Activated CD8-positive, alpha-beta memory T cell treated with anti-CD3 and anti-CD28 coated beads for 24 hours (primary cell): ENCODE measurements around the gene CYP27A1.
"Not testable (repeated sequence)": the region's sequence is repeated elsewhere in the genome, so short reads cannot be mapped to it uniquely, and the experiment has no call there.

Experiments
- DNase-seq: peaks from one replicate; pipeline ENCODE4 v3.0.0-alpha.2; 2020

The CYP27A1 gene

DNA sequence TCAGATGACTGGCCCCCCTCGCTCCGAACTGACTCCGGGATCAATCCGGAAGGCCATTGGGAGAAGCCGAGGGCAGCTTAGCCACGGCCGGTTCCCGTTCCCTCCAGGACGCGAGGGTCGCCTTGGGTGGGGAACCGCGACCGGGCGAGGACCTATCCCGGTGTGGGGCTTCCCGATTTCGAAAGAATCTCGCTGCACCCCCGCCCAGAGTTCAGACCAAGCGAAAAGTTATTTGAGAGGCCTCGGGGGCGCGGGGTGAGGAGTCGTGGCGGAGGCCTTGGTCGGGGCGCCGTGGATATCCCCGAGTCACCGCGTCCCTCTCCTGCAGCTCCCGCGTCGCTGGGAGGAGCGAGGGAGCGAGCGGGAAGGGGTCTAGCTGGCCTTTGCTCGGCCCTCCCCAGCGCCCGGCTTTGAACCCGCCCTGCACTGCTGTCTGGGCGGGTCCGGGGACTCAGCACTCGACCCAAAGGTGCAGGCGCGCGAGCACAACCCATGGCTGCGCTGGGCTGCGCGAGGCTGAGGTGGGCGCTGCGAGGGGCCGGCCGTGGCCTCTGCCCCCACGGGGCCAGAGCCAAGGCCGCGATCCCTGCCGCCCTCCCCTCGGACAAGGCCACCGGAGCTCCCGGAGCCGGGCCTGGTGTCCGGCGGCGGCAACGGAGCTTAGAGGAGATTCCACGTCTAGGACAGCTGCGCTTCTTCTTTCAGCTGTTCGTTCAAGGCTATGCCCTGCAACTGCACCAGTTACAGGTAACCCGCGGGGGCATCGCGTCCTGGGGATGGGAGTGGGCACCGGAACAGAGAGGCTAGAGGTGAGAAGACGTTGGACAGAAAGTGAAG, at the start of gene CYP27A1:
Gene CYP27A1 (plus strand): TSS at position 457 of the 837 bp plus-strand sequence. CDS start 36 bp downstream, at position 493.
- no peak for DNase-seq

DNA sequence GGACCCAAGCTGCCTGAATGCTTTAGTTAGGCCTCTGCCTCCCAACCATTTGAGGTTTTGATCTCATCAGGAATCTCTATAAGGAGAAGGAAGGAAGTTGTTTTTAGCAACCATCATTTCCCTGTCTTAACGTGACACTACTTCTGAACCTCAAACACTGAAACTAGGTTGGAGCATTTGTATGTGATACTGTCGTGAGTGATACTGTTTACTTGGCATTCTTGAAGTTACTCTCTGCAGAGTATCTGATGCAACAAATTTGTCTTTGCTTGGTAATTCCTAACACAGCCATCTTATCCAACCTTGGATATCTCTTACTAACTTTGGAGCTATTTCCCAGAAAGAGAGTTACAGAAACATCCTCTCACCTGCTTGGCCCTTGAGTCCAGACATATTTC, 49.2 kb upstream of the CYP27A1 start:
- DNase-seq = no peak

- no peak for DNase-seq
These were observed 48.6 kb upstream of the CYP27A1 start for GRCh38 chr2:218733171-218734021.

DNA sequence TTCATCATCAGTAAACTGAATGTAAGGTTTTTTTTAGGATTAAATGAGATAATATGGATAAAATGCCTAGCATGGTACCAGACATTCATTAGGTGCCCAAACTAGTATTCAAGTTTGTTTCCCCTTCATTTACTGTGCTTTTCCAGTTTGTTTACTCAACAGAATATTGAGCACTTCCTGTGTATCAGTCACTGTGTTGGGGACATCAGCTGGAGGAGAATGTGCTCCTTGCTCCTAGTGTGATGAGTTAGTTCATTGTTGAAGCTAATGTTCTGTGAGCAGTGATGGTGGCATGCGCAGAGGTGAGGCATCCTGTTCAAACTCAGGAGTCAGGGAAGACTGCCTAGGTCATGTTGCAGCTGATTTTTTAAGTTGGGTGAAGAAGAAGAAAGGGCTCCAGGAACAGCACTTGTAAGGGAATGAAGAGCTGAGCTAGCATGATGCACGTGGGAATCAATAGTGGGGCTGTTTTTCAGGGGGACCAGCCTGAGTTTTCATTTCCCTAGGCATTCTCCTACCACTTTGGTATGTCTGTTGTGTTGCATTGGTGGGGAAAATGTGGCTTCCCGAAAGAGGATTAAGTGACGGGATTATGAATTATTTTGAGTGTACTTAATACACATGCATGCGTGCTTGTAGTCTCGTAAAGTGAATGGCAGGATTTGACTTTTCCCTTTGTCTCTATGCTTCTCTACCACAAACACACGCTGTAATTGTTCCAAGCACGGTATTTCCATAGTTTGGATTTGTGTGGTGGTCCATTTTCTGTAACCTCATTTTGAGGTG, 47.6 kb upstream of the CYP27A1 start:
- no peak for DNase-seq

DNA sequence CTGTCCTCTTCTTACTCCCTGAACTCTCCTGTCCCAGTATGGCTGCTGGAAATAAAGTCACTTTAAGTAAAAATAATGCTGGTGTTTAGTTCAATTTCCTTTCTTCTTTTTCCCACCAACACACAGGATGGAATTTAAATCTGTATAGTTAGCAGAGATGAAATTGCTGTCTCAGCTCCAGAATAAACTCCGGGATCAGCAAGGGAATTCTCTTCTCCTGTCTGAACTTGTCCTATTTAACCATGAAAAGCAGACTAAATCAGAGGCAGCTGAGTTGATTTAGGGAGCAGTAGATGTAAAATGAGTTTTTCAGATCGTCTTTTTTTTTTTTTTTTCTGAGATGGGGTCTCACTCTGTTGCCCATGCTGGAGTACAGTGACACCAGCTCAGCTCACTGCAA, 45.4 kb upstream of the CYP27A1 start:
- no peak for DNase-seq

DNA sequence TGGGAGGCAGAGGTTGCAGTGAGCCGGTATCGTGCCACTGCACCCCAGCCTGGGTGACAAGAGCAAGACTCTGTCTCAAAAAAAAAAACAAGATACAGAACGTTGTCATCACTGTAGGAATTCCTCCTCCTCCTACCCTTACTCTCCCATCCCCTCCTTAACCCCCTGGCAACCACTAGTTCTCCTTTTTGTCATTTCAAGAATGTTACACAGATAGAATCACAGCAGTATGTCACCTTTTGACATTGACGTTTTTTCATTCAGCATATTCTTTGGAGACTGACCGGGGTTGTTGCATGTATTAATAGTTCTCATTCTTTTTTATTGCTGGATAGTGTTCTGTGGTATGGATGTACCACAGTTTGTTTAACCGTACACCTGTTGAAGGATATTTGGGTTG, 38.9 kb upstream of the CYP27A1 start:
- DNase-seq = no peak

DNA sequence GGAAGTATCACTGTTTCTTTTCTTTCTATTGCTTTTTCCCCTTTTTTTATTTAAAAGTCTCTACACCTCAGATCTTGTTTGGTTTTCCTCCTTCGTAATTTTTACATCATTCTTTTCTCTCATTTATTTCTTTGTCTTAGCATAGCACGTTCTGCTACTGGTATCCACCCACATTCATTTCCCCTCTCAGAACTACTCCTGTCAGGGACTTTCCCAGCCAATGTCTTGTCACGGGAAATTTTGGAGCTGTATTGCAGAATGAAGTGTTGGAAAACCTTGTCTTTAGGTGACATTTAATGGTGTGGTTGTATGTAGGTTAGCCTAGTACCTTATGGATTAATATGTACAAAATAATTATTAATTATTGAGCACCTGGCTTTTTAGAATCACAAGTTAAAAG, 37.3 kb upstream of the CYP27A1 start:
- DNase-seq = no peak

DNA sequence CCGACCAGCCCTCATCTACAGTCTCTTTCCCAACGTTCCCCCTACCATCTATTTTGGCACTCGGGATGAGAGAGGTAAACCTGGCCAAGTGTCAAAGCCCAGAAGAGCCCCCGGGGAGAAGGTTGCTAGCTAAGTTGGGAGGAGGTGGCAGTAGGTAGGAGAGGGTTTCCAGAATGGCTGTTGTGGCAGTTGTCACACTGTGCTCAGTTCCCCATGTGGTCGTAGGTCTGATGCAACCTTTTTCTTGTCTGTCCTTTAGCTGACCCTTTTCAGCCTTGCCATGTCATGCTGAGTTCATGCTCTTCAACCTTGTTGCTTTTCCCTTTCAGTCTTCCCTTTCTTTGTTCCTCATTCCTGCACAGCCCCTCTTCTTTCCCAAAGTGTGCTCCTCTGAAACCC, 36.8 kb upstream of the CYP27A1 start:
- DNase-seq = peak; percentile 44

- DNase-seq = peak; percentile 37
These were observed 36.1 kb upstream of the CYP27A1 start for GRCh38 chr2:218745559-218746469.

GRCh38 chr2:218746470-218746795, 35.5 kb upstream of the CYP27A1 start:
- no peak for DNase-seq

GRCh38 chr2:218746960-218747359, 35.0 kb upstream of the CYP27A1 start:
- no peak for DNase-seq

DNA sequence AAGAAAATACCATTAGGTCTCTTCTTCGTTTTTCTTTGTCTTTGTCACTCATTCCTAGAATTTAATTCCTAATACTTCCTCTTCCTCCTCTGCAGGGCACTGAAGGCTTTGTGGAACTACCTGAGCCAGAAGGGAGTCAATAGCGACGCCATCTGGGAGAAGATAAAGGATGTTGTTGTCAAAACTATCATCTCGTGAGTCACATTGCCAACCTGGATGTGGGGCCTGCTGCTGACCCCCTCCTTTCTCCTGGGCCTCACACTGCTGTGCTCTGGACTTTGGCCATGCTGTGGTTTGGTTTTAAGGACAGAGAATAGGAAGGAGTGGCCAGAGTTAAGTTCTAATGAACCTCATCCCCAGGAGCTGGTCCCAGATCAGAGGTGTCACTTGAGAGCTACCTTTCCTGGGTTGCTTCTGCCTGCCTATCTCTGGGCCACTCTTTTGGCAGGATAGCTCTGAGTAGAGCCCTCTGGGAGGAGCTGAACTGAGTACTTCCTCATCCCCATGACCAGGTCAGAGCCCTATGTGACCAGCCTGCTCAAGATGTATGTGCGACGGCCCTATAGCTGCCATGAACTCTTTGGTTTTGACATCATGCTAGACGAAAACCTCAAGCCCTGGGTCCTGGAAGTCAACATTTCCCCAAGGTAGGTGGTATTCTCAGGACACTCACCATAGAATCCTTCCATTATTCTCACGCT, 33.1 kb upstream of the CYP27A1 start:
- peak; percentile 9 for DNase-seq

DNA sequence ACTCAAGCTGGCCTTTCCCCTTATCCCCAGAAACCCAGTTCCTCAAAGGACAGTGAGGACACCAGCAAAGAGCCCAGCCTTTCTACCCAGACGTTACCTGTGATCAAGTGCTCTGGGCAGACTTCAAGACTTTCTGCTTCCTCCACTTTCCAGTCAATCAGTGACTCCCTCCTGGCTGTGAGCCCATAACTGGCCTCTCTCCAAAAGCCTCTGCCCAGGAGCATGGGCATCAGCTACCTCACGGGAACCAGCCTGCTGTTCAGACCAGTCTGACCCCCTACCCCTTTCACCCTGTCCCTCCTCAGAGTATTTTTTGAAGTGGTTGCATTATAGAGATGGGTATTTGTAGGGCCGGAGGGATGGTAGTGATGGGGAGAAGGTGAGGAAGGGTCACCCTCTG, 27.7 kb upstream of the CYP27A1 start:
- no peak for DNase-seq

GRCh38 chr2:218754781-218755180, 27.2 kb upstream of the CYP27A1 start:
- DNase-seq = no peak

- DNase-seq = no peak
These were observed 26.8 kb upstream of the CYP27A1 start for GRCh38 chr2:218755198-218755566.

GRCh38 chr2:218755567-218756404, 26.2 kb upstream of the CYP27A1 start:
- DNase-seq = no peak

- no peak for DNase-seq
These were observed 25.2 kb upstream of the CYP27A1 start for GRCh38 chr2:218756599-218757377.

GRCh38 chr2:218761795-218762194, 20.2 kb upstream of the CYP27A1 start:
- DNase-seq = no peak

DNA sequence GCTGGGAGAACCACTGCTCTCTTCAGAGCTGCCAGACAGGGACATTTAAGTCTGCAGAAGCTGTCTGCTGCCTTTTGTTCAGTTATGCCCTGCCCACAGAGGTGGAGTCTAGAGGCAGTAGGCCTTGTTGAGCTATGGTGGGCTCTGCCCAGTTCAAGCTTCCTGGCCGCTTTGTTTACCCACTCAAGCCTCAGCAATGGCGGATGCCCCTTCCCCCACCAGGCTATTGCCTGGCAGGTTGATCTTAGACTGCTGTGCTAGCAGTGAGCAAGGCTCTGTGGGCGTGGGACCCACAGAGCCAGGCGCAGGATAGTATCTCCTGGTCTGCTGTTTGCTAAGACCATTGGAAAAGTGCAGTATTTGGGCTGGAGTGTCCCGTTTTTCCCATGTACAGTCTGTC, 9.2 kb upstream of the CYP27A1 start:
- DNase-seq = not testable (repeated sequence)

DNA sequence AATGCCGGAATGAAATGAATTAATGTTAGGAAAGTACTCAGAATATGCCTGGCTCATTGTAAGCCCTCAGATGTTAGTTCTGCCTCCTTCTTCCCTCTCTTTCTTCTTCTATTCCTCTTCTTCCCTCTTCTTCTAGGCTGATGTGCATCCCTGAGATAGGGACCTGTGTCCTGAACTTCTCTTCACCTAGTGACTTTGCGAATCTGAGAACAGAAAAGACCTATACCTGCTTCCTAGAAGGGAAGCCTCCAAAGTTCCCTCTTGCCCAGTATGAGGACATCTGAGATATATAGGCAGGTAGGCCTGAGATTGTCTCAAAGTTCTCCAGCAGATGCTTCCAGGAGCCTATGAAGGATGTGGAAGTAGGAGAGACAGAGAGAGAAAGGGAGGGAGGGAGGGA, 8.1 kb upstream of the CYP27A1 start:
- DNase-seq = no peak
